Central memory CD8-positive, alpha-beta T cell (primary cell): ENCODE results near the gene RNF114.
"Not testable (repeated sequence)": the region's sequence is repeated elsewhere in the genome, so short reads cannot be mapped to it uniquely, and the experiment has no call there.

Experiments
- ATAC-seq: fragments of 150-1000 bp; cut with Tn5 transposase; replicated peaks from 2 replicates; pipeline ENCODE4 v1.10.0; 2022; ENCODE audit warnings: mild to moderate bottlenecking, moderate FRiP score, moderate number of reproducible peaks; ENCODE audit not compliant: poor library complexity, severe bottlenecking; ENCODE audit errors: extremely low read depth
- DNase-seq, 2 donors: peaks; one replicate each; pipeline ENCODE4 v3.0.0; 2021; ENCODE audit warnings: low spot score in 2 of 2
- H3K27ac Mint-ChIP-seq: one replicate; pipeline ENCODE4 v1.8.0; 2022; ENCODE audit warnings: low read depth, mild to moderate bottlenecking, moderate library complexity, mixed read lengths
- H3K27me3 Mint-ChIP-seq: one replicate; pipeline ENCODE4 v1.8.0; 2022; ENCODE audit warnings: mixed read lengths
- H3K36me3 Mint-ChIP-seq: one replicate; pipeline ENCODE4 v1.8.0; 2022; ENCODE audit warnings: mild to moderate bottlenecking, moderate library complexity, mixed read lengths; ENCODE audit not compliant: insufficient read depth
- H3K4me1 Mint-ChIP-seq: one replicate; pipeline ENCODE4 v1.8.0; 2022; ENCODE audit warnings: mixed read lengths
- H3K4me3 Mint-ChIP-seq: one replicate; pipeline ENCODE4 v1.8.0; 2022; ENCODE audit warnings: mild to moderate bottlenecking, moderate library complexity, mixed read lengths
- H3K9me3 Mint-ChIP-seq: one replicate; pipeline ENCODE4 v1.8.0; 2022; ENCODE audit warnings: mixed read lengths

The RNF114 gene

GRCh38 chr20:49893242-49894072 is 42.7 kb upstream of the RNF114 start:
- DNase-seq (no peak), ATAC-seq (no peak)
- Mint-ChIP-seq H3K4me3 (peak overlapping the region; percentile 68), H3K36me3 (peaks cover 5% of the 10 kb centered on the region), H3K27ac (peak overlapping the region; percentile 78), H3K9me3 (no peaks in the 10 kb centered on the region), H3K4me1 (peaks cover 25% of the 10 kb centered on the region), H3K27me3 (no peaks in the 10 kb centered on the region)

- Mint-ChIP-seq H3K27ac (peak overlapping the region; percentile 78), H3K4me3 (peak overlapping the region; percentile 68), H3K27me3 (no peaks in the 10 kb centered on the region), H3K9me3 (no peaks in the 10 kb centered on the region), H3K36me3 (peaks cover 2% of the 10 kb centered on the region), H3K4me1 (peaks cover 19% of the 10 kb centered on the region)
- DNase-seq (no peak), ATAC-seq (peak; percentile 62)
These were observed 42.1 kb upstream of the RNF114 start for GRCh38 chr20:49894073-49894470.

GRCh38 chr20:49895474-49896093 is 40.6 kb upstream of the RNF114 start:
- not testable (repeated sequence) for H3K9me3 Mint-ChIP-seq, H3K4me3 Mint-ChIP-seq, H3K36me3 Mint-ChIP-seq, DNase-seq, ATAC-seq, H3K27me3 Mint-ChIP-seq, H3K27ac Mint-ChIP-seq
- H3K4me1 Mint-ChIP-seq: peaks cover 16% of the 10 kb centered on the region

GRCh38 chr20:49896204-49896603 is 40.0 kb upstream of the RNF114 start:
- Mint-ChIP-seq H3K9me3 (no peaks in the 10 kb centered on the region), H3K27ac (no peak overlapping the region), H3K4me3 (no peak overlapping the region), H3K4me1 (peaks cover 16% of the 10 kb centered on the region), H3K27me3 (no peaks in the 10 kb centered on the region), H3K36me3 (peaks cover 5% of the 10 kb centered on the region)
- DNase-seq: no peak
- ATAC-seq: no peak

- Mint-ChIP-seq H3K27me3 (no peaks in the 10 kb centered on the region), H3K27ac (no peak overlapping the region)
- no peak for ATAC-seq
These were observed 36.4 kb upstream of the RNF114 start for GRCh38 chr20:49899541-49900383.

GRCh38 chr20:49901588-49901987 is 34.6 kb upstream of the RNF114 start:
- Mint-ChIP-seq H3K4me3 (no peak overlapping the region), H3K27me3 (no peaks in the 10 kb centered on the region), H3K4me1 (no peaks in the 10 kb centered on the region), H3K27ac (no peak overlapping the region), H3K36me3 (peaks cover 26% of the 10 kb centered on the region), H3K9me3 (no peaks in the 10 kb centered on the region)
- no peak for ATAC-seq
- DNase-seq: no peak

More at GRCh38 chr20:49899541-49900383, 36.4 kb upstream of the RNF114 start:
- no peaks in the 10 kb centered on the region for H3K9me3 Mint-ChIP-seq
- peaks cover 11% of the 10 kb centered on the region for H3K36me3 Mint-ChIP-seq
- DNase-seq: no peak
- no peak overlapping the region for H3K4me3 Mint-ChIP-seq
- no peaks in the 10 kb centered on the region for H3K4me1 Mint-ChIP-seq

GRCh38 chr20:49904440-49905214 is 31.6 kb upstream of the RNF114 start:
- Mint-ChIP-seq H3K27ac (peak overlapping the region; percentile 67), H3K36me3 (peaks cover 35% of the 10 kb centered on the region), H3K27me3 (no peaks in the 10 kb centered on the region), H3K9me3 (no peaks in the 10 kb centered on the region), H3K4me1 (no peaks in the 10 kb centered on the region), H3K4me3 (no peak overlapping the region)
- DNase-seq (no peak), ATAC-seq (no peak)

GRCh38 chr20:49905415-49906091 is 30.6 kb upstream of the RNF114 start:
- Mint-ChIP-seq H3K4me1 (peaks cover 4% of the 10 kb centered on the region), H3K27ac (peak overlapping the region; percentile 67), H3K27me3 (no peaks in the 10 kb centered on the region), H3K36me3 (peaks cover 36% of the 10 kb centered on the region), H3K9me3 (no peaks in the 10 kb centered on the region), H3K4me3 (no peak overlapping the region)
- ATAC-seq: no peak
- DNase-seq: no peak

- Mint-ChIP-seq H3K36me3 (peaks cover 34% of the 10 kb centered on the region), H3K9me3 (no peaks in the 10 kb centered on the region), H3K27me3 (no peaks in the 10 kb centered on the region), H3K4me3 (no peak overlapping the region), H3K27ac (no peak overlapping the region), H3K4me1 (peaks cover 5% of the 10 kb centered on the region)
- ATAC-seq (no peak), DNase-seq (no peak)
These were observed 30.0 kb upstream of the RNF114 start for GRCh38 chr20:49906101-49906604.

- peaks cover 5% of the 10 kb centered on the region for H3K4me1 Mint-ChIP-seq
- peaks cover 34% of the 10 kb centered on the region for H3K36me3 Mint-ChIP-seq
- ATAC-seq (no peak), DNase-seq (no peak)
- H3K27me3 Mint-ChIP-seq: no peaks in the 10 kb centered on the region
- no peak overlapping the region for H3K27ac Mint-ChIP-seq
- no peak overlapping the region for H3K4me3 Mint-ChIP-seq
- H3K9me3 Mint-ChIP-seq: no peaks in the 10 kb centered on the region
These were observed 29.5 kb upstream of the RNF114 start for GRCh38 chr20:49906615-49907154.

- Mint-ChIP-seq H3K27ac (no peak overlapping the region), H3K9me3 (no peaks in the 10 kb centered on the region), H3K4me1 (peaks cover 5% of the 10 kb centered on the region)
These were observed 28.6 kb upstream of the RNF114 start for GRCh38 chr20:49907405-49908257.

More at GRCh38 chr20:49907405-49908257, 28.6 kb upstream of the RNF114 start:
- ATAC-seq: no peak
- Mint-ChIP-seq H3K4me3 (no peak overlapping the region), H3K27me3 (no peaks in the 10 kb centered on the region), H3K36me3 (peaks cover 34% of the 10 kb centered on the region)
- DNase-seq: no peak
